CD4-positive, alpha-beta T cell treated with Interleukin-12 subunit alpha and Interleukin-12 subunit beta, for 1 hour (primary cell): ENCODE measurements around the gene RGS14.
A peak's percentile ranks its signal among the peaks of the same experiment; 100 is the strongest.

Experiments
- DNase-seq: peaks from one replicate; pipeline ENCODE4 v3.0.0-alpha.2; 2020

Gene RGS14

GRCh38 chr5:177385720-177386119 lies 28.0 kb downstream of the RGS14 start:
- DNase-seq, result no peak

GRCh38 chr5:177386542-177386941 lies 28.8 kb downstream of the RGS14 start:
- no peak for DNase-seq

- DNase-seq, result no peak
Observed at GRCh38 chr5:177387405-177387804, 29.7 kb downstream of the RGS14 start.

GRCh38 chr5:177388521-177389052 lies 30.9 kb downstream of the RGS14 start:
- DNase-seq, result no peak

GRCh38 chr5:177389241-177390169 lies 31.8 kb downstream of the RGS14 start:
- DNase-seq, result peak; percentile 75

GRCh38 chr5:177390363-177391300 lies 32.9 kb downstream of the RGS14 start:
- peak; percentile 91 for DNase-seq

- DNase-seq, result no peak
Observed at GRCh38 chr5:177392765-177393164, 35.0 kb downstream of the RGS14 start.

- DNase-seq, result no peak
Observed at GRCh38 chr5:177393206-177393765, 35.6 kb downstream of the RGS14 start.

- DNase-seq, result no peak
Observed at GRCh38 chr5:177393990-177394389, 36.3 kb downstream of the RGS14 start.

GRCh38 chr5:177396078-177396477 lies 38.4 kb downstream of the RGS14 start:
- no peak for DNase-seq

GRCh38 chr5:177396807-177397206 lies 39.1 kb downstream of the RGS14 start:
- DNase-seq, result no peak

GRCh38 chr5:177397875-177398390 lies 40.2 kb downstream of the RGS14 start:
- DNase-seq, result no peak

GRCh38 chr5:177399997-177400868 lies 42.5 kb downstream of the RGS14 start, which contains the start of gene PFN3:
PFN3 (minus strand) TSS chr5:177400661; CDS start chr5:177400576, 85 bp downstream.
- no peak for DNase-seq

- peak; percentile 77 for DNase-seq
Observed at GRCh38 chr5:177402271-177403043, 44.7 kb downstream of the RGS14 start.

GRCh38 chr5:177403102-177403791 lies 45.5 kb downstream of the RGS14 start:
- peak; percentile 66 for DNase-seq

- peak; percentile 90 for DNase-seq
Observed at GRCh38 chr5:177403792-177404640, 46.3 kb downstream of the RGS14 start.

GRCh38 chr5:177404641-177405179 lies 47.0 kb downstream of the RGS14 start:
- DNase-seq, result no peak

GRCh38 chr5:177405312-177405711 lies 47.6 kb downstream of the RGS14 start:
- DNase-seq, result no peak

- DNase-seq, result peak; percentile 29
Observed at GRCh38 chr5:177405805-177406204, 48.1 kb downstream of the RGS14 start.
